ENCODE measurements around the gene ATG7. TPM values are rescaled to one million over a fixed set of nuclear protein-coding genes. Genes with fewer than 3 reads are reported as not detected.
A peak's percentile ranks its signal among the peaks of the same experiment; 100 is the strongest.

Gene ATG7
- total RNA-seq, 1 donor from 2014 or later = 23.0 TPM

- H3K4me1 Mint-ChIP-seq (ENCODE audit: low read depth, unreplicated experiment) = no peaks in the 10 kb centered on the region
- H3K9me3 Mint-ChIP-seq (ENCODE audit: unreplicated experiment) = no peaks in the 10 kb centered on the region
- no peaks in the 10 kb centered on the region for H3K36me3 Mint-ChIP-seq (ENCODE audit: unreplicated experiment)
- DNase-seq = no peak
- no peak overlapping the region for H3K27ac Mint-ChIP-seq (ENCODE audit: unreplicated experiment)
- no peak overlapping the region for H3K4me3 Mint-ChIP-seq (ENCODE audit: unreplicated experiment)
- no peaks in the 10 kb centered on the region for H3K27me3 Mint-ChIP-seq (ENCODE audit: unreplicated experiment)
- TF ChIP-seq, protein P1, sequence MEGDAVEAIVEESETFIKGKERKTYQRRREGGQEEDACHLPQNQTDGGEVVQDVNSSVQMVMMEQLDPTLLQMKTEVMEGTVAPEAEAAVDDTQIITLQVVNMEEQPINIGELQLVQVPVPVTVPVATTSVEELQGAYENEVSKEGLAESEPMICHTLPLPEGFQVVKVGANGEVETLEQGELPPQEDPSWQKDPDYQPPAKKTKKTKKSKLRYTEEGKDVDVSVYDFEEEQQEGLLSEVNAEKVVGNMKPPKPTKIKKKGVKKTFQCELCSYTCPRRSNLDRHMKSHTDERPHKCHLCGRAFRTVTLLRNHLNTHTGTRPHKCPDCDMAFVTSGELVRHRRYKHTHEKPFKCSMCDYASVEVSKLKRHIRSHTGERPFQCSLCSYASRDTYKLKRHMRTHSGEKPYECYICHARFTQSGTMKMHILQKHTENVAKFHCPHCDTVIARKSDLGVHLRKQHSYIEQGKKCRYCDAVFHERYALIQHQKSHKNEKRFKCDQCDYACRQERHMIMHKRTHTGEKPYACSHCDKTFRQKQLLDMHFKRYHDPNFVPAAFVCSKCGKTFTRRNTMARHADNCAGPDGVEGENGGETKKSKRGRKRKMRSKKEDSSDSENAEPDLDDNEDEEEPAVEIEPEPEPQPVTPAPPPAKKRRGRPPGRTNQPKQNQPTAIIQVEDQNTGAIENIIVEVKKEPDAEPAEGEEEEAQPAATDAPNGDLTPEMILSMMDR (IDR thresholded peaks at IDR 0.05; ENCODE audit: partially characterized antibody, unreplicated experiment) = no peak
These were observed 11.7 kb upstream of the ATG7 start for GRCh38 chr3:11260460-11260859.

DNA sequence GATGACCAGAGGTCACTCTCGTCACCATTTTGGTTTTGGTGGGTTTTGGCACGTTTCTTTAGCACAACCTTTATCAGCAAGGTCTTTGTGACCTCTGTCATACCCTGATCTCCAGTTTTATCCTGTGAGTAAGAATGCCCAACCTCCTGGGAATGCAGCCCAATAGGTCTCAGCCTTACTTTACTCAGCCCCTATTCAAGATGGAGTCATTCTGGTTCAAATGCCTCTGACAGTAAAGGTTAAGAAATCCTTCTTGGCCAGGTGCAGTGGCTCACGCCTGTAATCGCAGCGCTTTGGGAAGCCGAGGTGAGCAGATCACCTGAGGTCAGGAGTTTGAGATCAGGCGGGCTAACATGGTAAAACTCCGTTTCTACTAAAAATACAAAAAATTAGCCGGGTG lies 3.2 kb upstream of the ATG7 start:
- Mint-ChIP-seq H3K36me3 (ENCODE audit: unreplicated experiment) (no peaks in the 10 kb centered on the region), H3K27ac (ENCODE audit: unreplicated experiment) (no peak overlapping the region), H3K27me3 (ENCODE audit: unreplicated experiment) (peaks cover 7% of the 10 kb centered on the region), H3K4me3 (ENCODE audit: unreplicated experiment) (no peak overlapping the region), H3K4me1 (ENCODE audit: low read depth, unreplicated experiment) (peaks cover 4% of the 10 kb centered on the region), H3K9me3 (ENCODE audit: unreplicated experiment) (peaks cover 3% of the 10 kb centered on the region)
- DNase-seq = no peak
- TF ChIP-seq, protein P1 (IDR thresholded peaks at IDR 0.05; ENCODE audit: partially characterized antibody, unreplicated experiment) = no peak

GRCh38 chr3:11272906-11273574 lies 843 bp downstream of the ATG7 start:
- Mint-ChIP-seq H3K27me3 (ENCODE audit: unreplicated experiment) (peaks cover 7% of the 10 kb centered on the region), H3K4me3 (ENCODE audit: unreplicated experiment) (peak overlapping the region; percentile 97), H3K9me3 (ENCODE audit: unreplicated experiment) (peaks cover 5% of the 10 kb centered on the region)

GRCh38 chr3:11273891-11274291 lies 1.7 kb downstream of the ATG7 start:
- Mint-ChIP-seq H3K9me3 (ENCODE audit: unreplicated experiment) (peaks cover 5% of the 10 kb centered on the region), H3K27ac (ENCODE audit: unreplicated experiment) (no peak overlapping the region), H3K27me3 (ENCODE audit: unreplicated experiment) (peaks cover 5% of the 10 kb centered on the region), H3K36me3 (ENCODE audit: unreplicated experiment) (no peaks in the 10 kb centered on the region), H3K4me3 (ENCODE audit: unreplicated experiment) (peak overlapping the region; percentile 31), H3K4me1 (ENCODE audit: low read depth, unreplicated experiment) (peaks cover 4% of the 10 kb centered on the region)
- no peak for DNase-seq
- TF ChIP-seq, protein P1 (IDR thresholded peaks at IDR 0.05; ENCODE audit: partially characterized antibody, unreplicated experiment) = no peak

More at GRCh38 chr3:11272906-11273574, 843 bp downstream of the ATG7 start:
- no peak for DNase-seq
- Mint-ChIP-seq H3K36me3 (ENCODE audit: unreplicated experiment) (no peaks in the 10 kb centered on the region), H3K4me1 (ENCODE audit: low read depth, unreplicated experiment) (peaks cover 4% of the 10 kb centered on the region), H3K27ac (ENCODE audit: unreplicated experiment) (peak overlapping the region; percentile 98)
- TF ChIP-seq, protein P1 (IDR thresholded peaks at IDR 0.05; ENCODE audit: partially characterized antibody, unreplicated experiment) = no peak

GRCh38 chr3:11274566-11275142 lies 2.5 kb downstream of the ATG7 start:
- TF ChIP-seq, protein P1 (IDR thresholded peaks at IDR 0.05; ENCODE audit: partially characterized antibody, unreplicated experiment) = no peak
- Mint-ChIP-seq H3K27me3 (ENCODE audit: unreplicated experiment) (peaks cover 5% of the 10 kb centered on the region), H3K27ac (ENCODE audit: unreplicated experiment) (no peak overlapping the region), H3K4me1 (ENCODE audit: low read depth, unreplicated experiment) (peaks cover 4% of the 10 kb centered on the region), H3K36me3 (ENCODE audit: unreplicated experiment) (no peaks in the 10 kb centered on the region), H3K9me3 (ENCODE audit: unreplicated experiment) (peaks cover 5% of the 10 kb centered on the region), H3K4me3 (ENCODE audit: unreplicated experiment) (no peak overlapping the region)
- DNase-seq = no peak
